GM10266 (cell line): ENCODE results near the gene KXD1.
A peak's percentile ranks its signal among the peaks of the same experiment; 100 is the strongest.
"Not testable (repeated sequence)": the region's sequence is repeated elsewhere in the genome, so short reads cannot be mapped to it uniquely, and the experiment has no call there.

Source experiments
- DNase-seq: peaks from one replicate; pipeline ENCODE4 v3.0.0; 2012; ENCODE audit errors: extremely low spot score
- CTCF ChIP-seq: IDR thresholded peaks from 2 replicates; pipeline ENCODE4 v1.5.1; 2012; ENCODE audit warnings: mild to moderate bottlenecking, low read depth; ENCODE audit not compliant: control insufficient read depth, insufficient read depth; ENCODE audit errors: missing control alignments

The KXD1 gene

GRCh38 chr19:18599485-18599884 is 41.8 kb downstream of the KXD1 start:
- DNase-seq: no peak

GRCh38 chr19:18600692-18601397 is 43.2 kb downstream of the KXD1 start:
- DNase-seq: not testable (repeated sequence)

More at GRCh38 chr19:18599485-18599884, 41.8 kb downstream of the KXD1 start:
- no peak for TF ChIP-seq CTCF

- no peak for TF ChIP-seq CTCF
- no peak for DNase-seq
Observed at GRCh38 chr19:18601875-18602274, 44.2 kb downstream of the KXD1 start.

DNA sequence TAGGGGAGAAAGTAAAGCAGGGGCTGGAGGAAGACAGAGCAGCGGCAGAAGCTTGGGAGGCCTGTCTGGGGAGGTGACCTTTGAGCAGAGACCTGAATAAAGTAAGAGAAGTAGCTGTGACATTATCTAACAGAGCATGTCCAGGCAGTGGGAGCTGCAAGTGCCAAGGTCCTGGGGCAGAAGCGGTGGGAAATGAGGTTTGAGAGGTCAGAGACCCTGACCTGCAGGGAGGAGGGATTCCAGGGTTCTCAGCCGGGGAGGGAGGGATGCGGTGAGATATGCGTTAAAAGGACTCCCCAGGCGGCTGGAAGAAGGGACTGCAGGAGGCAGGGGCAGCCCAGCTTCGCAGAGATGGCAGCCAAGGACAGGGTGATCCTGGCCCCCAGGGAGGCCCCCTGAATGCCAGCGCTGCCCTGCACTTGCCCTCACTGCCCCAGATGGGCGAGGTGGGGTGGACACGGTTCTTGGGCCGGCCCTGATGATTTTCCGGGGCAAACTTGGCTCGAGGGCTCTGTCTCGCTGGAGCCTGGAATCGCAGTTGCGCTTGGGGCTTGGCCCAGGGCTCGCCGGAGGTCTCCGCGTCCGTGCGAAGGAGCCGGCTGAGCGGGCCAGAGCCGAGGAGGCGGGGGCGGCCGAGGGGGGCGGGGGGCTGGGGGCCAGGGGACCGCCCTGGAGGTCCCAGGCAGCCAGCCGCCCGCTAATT is 45.7 kb downstream of the KXD1 start:
- TF ChIP-seq CTCF: no peak
- DNase-seq: peak; percentile 50

DNA sequence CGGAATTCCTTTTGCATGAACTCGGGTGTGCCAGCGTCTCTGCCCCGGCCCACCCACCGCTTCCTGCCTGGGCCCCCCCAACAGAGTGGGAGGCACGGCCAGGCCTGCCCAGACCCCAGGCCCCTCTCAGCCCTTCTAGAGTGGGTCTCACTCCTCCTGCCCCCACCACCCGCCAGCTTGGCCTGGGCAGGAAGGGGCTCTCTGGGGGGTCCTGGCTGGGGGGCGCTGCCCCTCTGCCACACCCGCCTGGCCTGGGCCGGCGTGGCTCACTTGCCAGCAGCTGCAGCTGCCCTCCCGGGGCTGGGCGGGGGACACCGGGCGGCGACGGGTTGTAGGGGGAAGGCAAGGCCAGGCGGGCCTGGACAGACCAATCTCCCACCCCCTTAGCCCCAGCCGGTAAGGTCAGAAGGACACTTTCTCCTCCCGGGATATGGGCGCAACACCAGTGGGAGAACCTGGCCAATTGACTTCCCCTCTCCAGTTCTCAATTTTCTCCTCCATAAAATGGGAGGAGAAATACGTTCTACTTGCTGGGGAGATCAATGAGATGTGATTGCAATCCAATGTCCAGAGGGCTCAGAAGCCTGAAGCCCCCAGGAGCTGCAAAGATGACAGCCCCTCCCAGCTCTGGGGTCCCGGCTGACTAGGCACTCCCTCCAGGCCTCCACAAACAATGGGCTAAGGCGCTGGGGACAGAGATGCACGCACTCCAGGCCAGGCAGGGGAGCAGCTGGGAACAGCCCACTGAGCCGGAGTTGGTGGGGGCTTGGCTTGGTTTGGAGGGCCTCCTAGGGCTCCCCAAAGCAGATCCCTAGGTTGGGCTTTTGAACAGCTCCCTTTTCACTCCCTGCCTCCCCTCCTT is 46.5 kb downstream of the KXD1 start:
- no peak for TF ChIP-seq CTCF
- no peak for DNase-seq

- no peak for TF ChIP-seq CTCF
Observed at GRCh38 chr19:18604820-18605159, 47.1 kb downstream of the KXD1 start.

DNA sequence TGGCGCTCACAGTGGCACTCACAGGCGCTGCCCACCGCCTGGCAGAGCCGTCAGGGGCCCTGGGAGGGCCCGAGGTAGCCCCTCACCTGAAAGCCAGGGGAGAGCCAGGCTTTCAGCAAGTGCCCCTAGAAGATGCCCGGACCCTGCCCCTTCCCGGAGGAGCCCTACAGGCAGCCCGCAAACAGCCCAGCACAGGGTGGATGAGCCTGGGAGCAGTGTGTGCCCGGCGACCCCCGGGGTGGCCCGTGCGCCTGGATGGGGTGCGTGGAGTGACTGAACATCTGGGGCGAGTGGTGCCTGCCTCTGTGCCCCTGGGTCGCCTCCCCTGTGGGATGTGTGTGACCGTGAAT is 47.5 kb downstream of the KXD1 start:
- no peak for DNase-seq
- no peak for TF ChIP-seq CTCF

More at GRCh38 chr19:18604820-18605159, 47.1 kb downstream of the KXD1 start:
- no peak for DNase-seq
